ENCODE measurements around the gene GCAT.

The GCAT gene

GRCh38 chr22:37846433-37846832 is 38.7 kb downstream of the GCAT start:
- no peak for DNase-seq

- DNase-seq, result peak; percentile 14
Observed at GRCh38 chr22:37848587-37849088, 40.9 kb downstream of the GCAT start.

GRCh38 chr22:37849089-37849751 is 41.5 kb downstream of the GCAT start, which contains the start of gene EIF3L:
Gene EIF3L, plus strand, starts transcription at chr22:37849419. Its CDS starts 31 bp downstream, at chr22:37849450.
- peak; percentile 82 for DNase-seq

GRCh38 chr22:37850801-37851200 is 43.1 kb downstream of the GCAT start:
- DNase-seq, result no peak

- DNase-seq, result no peak
Observed at GRCh38 chr22:37852418-37852817, 44.7 kb downstream of the GCAT start.

GRCh38 chr22:37854946-37855345 is 47.2 kb downstream of the GCAT start:
- DNase-seq, result no peak

GRCh38 chr22:37855462-37855861 is 47.7 kb downstream of the GCAT start:
- DNase-seq, result no peak

GRCh38 chr22:37860796-37861421 is 53.2 kb downstream of the GCAT start:
- DNase-seq, result peak; percentile 18

- DNase-seq, result no peak
Observed at GRCh38 chr22:37862570-37863325, 55.0 kb downstream of the GCAT start.

GRCh38 chr22:37865510-37865909 is 57.8 kb downstream of the GCAT start:
- DNase-seq, result no peak

Data from NCI-H510A treated with DMSO at 0.1 percent for 48 hours (cell line).